HG02973 (cell line): ENCODE measurements around the gene SMYD4.
"Not testable (repeated sequence)": the region's sequence is repeated elsewhere in the genome, so short reads cannot be mapped to it uniquely, and the experiment has no call there.

Experiments
- ATAC-seq: cut with Tn5 transposase; IDR thresholded peaks from one replicate; pipeline ENCODE4 v1.9.1; 2021; ENCODE audit warnings: moderate library complexity; ENCODE audit not compliant: unreplicated experiment

SMYD4 gene

DNA sequence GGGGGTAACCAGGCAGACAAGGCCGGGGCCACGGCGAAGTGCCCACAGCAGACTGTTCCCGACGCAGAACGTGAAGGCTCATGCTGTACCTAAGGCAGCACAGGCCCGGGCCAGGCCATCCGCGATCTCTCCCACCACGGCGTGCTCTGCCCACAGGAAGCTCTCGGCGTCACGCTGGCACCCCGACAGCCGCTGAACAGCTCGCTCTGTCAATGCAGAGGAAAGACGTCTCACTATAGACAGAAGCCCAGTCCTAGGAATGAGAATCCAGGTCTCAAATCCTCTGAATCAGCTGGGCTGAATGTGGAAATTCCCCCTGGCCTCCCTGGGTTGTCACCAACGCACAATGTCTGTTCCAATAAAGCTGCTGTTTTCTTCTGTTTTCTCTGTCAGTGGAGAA lies 46.4 kb downstream of the SMYD4 start:
- ATAC-seq, result no peak

DNA sequence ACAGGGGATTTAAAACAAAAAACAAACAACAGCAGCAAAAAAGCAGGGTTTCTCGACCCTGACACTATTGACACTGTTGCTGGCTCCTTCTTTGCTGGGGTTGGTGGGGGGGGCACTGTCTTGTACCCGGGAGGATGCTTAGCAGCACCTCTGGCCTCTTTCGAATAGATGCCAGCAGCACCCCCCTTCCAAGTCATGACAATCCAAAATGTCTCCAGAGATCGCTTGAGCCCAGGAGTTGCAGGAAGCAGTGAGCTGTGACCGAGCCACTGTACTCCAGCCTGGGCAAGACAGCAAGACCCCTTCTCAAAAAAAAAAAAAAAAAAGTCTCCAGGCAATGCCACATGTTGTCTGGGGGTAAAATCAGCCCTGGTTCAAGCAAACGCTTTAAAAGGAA lies 47.5 kb downstream of the SMYD4 start:
- ATAC-seq, result no peak

DNA sequence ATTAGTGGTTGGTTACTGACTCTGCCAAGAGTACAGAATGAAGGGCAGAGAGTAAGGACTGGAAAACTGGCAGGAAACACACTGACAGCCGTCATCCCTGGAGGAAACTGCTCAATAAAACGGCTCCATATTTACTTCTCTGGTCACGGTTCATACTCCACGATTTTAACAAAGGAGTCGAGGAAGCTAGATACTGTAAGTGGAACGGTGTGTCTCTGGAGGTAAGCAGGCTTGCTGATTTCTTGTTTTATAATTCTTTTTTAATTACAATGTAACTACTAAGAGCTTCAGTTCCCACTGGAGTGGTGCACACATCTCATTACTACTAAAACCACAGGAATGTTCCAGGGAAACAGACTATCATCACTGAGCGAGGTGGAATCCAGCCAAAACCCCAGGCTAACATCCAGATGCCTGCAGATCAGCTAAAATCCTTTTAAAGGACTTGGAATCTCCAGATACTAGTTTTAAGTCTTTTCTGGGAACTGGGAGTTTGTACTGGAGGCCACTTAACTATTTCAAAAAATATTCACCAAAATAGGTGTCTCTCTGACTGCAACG lies 50.1 kb downstream of the SMYD4 start:
- ATAC-seq, result no peak

DNA sequence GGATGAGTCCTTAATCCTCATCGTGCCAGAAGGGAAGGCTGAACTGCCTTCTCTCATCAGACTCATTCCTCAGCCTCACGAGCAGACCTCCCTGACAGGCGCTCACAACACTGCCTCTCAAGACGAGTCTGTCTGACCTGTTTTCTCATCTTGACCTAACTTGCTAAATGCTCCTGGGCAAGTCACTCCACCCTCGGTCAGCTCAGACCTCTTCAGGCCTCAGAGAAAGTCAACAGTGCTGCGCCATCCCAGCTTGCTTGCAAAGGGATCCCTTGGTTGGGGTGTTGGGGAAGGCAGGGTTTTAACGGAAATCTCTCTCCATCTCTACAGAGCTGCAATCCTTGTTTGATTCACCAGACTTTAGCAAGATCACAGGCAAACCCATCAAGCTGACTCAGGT lies 52.8 kb downstream of the SMYD4 start:
- ATAC-seq, result no peak

DNA sequence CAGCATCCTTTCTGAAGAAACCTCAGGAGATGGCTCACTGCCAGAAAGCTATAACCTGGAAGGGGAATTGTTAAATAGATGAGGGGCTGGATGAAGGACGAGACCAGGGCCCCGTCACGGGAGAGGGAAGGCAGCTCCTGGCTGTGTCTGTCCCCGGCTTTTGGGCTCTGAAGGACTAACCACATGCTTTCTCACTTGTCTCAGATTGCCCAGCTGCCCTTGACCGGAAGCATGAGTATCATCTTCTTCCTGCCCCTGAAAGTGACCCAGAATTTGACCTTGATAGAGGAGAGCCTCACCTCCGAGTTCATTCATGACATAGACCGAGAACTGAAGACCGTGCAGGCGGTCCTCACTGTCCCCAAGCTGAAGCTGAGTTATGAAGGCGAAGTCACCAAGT lies 53.4 kb downstream of the SMYD4 start:
- ATAC-seq, result no peak

DNA sequence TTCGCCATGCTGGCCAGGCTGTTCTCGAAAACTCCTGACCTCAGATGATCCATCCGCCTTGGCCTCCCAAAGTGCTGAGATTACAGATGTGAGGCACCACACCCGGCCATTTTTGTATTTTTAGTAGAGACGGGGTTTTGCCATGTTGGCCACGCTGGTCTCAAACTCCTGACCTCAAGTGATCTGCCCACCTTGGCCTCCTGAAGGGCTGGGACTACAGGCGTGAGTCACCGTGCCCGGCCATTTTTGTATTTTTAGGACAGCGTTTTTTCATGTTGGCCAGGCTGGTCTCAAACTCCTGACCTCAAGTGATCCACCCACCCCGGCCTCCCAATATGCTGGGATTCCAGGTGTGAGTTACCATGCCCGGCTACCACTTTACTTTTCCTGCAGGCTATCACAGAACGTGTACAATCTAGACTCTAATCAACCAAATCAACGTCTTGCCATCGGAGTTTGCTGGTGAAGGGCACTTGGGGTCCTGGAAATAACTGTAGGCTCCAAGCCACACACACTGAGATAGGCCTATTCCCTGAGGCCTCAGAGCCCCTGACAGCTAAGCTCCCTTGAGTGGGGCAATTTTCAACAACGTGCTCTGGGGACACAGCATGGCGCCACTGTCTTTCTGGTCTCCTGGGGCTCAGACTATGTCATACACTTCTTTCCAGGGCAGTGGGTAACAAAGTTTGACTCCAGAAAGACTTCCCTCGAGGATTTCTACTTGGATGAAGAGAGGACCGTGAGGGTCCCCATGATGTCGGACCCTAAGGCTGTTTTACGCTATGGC lies 55.1 kb downstream of the SMYD4 start:
- ATAC-seq, result no peak

DNA sequence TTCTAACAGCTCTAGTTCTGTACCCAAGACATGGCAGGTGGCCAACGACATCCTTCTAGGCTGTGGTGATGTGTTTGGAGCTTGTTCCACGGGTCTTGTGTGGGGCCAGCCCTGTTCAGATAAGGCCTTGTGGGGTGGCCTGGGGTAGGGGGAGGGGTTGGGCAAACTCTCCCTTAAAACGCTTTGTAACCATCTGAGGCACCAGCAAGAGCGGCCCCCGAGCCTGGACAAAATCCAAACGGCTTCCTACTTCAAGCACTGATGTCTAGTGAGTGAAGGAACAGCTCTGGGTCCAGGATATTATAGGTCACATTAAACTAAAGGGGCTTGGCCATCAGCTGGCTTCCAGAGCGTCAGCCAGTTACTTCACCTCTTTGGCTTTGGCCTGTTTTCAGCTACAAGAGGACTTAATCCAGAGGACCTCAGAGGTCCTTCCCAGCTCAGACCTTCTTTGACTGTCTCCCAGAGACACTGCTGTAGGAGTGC lies 56.0 kb downstream of the SMYD4 start:
- ATAC-seq, result no peak

DNA sequence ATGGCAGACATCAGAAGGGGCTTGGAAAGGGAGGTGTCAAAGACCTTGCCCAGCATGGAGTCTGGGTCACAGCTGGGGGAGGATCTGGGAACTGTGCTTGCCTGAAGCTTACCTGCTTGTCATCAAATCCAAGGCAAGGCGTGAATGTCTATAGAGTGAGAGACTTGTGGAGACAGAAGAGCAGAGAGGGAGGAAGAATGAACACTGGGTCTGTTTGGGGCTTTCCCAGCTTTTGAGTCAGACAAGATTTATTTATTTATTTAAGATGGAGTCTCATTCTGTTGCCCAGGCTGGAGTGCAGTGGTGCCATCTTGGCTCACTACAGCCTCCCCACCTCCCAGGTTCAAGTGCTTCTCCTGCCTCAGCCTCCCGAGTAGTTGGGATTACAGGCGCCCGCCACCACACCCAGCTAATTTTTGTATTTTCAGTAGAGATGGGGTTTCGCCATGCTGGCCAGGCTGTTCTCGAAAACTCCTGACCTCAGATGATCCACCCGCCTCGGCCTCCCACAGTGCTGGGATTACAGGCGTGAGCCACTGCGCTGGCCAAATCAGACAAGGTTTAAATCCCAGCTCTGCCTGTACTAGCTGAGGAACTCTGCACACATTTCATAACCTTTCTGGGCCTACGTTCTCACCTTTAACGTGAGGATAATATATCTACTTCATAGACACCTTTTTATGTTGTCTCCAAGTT lies 56.6 kb downstream of the SMYD4 start:
- not testable (repeated sequence) for ATAC-seq

DNA sequence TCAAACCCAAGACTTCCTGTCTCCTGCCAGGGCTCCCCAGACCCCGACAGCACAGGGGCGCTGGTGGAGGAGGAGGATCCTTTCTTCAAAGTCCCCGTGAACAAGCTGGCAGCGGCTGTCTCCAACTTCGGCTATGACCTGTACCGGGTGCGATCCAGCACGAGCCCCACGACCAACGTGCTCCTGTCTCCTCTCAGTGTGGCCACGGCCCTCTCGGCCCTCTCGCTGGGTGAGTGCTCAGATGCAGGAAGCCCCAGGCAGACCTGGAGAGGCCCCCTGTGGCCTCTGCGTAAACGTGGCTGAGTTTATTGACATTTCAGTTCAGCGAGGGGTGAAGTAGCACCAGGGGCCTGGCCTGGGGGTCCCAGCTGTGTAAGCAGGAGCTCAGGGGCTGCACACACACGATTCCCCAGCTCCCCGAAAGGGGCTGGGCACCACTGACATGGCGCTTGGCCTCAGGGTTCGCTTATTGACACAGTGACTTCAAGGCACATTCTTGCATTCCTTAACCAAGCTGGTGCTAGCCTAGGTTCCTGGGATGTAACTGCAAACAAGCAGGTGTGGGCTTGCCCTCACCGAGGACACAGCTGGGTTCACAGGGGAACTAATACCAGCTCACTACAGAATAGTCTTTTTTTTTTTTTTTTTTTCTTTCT lies 59.8 kb downstream of the SMYD4 start:
- no peak for ATAC-seq

DNA sequence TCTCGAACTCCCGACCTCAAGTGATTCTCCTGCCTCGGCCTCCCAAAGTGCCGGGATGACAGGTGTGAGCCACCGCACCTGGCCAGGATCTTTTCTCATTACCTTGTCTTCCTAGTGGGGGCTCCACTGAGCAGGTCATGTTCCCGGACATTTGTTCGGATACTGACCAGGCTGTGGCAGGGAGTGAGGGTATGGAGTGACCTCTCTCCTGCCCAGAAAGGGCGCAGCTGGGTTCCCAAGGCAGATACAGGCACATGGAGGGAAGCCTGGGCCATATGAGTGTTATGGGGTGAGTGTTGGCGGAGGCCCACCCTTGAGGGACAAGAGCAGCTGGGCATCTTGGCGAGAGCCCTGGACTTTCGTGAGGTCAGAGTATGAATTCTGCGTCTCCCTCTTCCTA lies 62.3 kb downstream of the SMYD4 start:
- ATAC-seq, result no peak

DNA sequence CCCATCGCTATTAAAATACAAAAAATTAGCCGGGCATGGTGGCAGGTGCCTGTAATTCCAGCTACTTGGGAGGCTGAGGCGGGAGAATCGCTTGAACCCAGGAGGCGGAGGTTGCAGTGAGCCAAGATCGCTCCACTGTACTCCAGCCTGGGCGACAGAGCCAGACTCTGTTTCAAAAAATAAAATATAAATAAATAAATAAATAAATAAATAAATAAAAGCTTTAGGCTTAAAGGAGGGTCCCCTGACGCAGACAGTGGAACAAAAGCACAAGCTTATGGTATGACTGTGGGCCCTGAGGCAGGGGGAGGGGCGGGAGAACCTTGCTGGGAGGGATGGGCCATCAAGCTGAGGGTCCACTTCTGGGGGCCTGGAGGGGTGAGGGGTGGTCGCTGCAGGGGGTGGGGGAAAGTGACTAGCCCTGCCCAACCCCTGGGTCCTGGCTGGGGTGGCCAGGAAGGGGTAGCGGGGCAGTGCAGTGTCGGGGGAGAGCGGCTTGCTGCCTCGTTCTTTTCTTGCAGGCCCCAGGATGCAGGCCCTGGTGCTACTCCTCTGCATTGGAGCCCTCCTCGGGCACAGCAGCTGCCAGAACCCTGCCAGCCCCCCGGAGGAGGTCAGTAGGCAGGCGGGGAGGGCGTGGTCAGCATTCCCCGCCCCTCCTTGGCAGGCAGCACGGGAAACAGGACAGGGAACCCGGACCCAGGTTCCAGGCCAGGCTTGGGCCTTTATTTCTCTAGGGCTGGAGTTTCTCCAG lies 63.1 kb downstream of the SMYD4 start:
- ATAC-seq, result no peak

DNA sequence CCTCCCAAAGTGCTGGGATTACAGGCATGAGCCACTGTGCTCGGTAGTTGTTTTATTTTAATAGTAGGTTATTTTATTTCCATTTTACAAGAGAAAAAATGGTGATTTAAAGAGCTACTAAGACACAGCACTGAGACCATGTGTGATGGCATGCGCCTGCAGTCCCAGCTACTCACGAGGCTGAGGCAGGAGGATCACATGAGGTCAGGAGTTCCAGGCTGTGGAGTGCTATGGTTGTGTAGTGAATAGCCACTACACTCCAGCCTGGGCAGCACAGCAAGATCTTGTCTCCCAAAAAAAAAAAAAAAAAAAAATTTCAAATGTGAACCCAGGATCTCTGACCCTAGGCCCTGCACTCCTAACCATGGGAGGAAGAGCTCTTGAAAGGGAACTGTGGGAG lies 64.1 kb downstream of the SMYD4 start:
- no peak for ATAC-seq

DNA sequence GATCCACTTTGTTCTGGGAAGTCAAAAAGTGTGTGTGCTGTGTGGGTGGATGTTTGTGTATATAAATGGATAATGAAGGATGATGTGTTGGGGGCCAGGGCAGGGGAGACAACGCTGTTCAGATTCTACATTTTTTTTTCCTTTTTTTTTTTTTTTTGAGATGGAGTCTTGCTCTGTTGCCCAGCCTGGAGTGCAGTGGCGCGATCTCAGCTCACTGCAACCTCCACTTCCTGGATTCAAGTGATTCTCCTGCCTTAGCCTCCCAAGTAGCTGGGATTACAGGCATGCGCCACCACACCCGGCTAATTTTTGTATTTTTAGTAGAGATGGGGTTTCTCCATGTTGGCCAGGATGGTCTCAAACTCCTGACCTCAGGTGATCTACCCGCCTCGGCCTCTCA lies 65.0 kb downstream of the SMYD4 start:
- not testable (repeated sequence) for ATAC-seq

DNA sequence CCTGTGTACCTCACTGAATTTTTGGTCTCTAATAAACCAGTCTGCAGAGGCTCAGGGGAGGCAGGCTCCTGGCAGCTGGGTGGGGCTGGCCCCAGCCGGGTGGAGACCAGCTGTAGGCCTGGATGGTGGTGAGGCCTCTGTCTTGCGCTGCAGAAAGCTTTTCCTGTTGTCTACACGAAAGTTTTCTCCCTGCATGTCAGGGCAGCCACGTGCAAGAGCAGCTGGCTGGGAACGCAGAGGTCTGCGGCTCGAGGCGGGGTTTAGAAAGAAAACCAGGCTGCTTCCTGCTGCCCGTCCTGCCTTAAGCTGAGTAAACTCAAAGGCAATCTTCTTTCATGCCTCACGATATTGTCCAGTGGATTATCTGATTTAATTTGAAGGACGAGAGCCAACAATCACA lies 65.4 kb downstream of the SMYD4 start:
- no peak for ATAC-seq

DNA sequence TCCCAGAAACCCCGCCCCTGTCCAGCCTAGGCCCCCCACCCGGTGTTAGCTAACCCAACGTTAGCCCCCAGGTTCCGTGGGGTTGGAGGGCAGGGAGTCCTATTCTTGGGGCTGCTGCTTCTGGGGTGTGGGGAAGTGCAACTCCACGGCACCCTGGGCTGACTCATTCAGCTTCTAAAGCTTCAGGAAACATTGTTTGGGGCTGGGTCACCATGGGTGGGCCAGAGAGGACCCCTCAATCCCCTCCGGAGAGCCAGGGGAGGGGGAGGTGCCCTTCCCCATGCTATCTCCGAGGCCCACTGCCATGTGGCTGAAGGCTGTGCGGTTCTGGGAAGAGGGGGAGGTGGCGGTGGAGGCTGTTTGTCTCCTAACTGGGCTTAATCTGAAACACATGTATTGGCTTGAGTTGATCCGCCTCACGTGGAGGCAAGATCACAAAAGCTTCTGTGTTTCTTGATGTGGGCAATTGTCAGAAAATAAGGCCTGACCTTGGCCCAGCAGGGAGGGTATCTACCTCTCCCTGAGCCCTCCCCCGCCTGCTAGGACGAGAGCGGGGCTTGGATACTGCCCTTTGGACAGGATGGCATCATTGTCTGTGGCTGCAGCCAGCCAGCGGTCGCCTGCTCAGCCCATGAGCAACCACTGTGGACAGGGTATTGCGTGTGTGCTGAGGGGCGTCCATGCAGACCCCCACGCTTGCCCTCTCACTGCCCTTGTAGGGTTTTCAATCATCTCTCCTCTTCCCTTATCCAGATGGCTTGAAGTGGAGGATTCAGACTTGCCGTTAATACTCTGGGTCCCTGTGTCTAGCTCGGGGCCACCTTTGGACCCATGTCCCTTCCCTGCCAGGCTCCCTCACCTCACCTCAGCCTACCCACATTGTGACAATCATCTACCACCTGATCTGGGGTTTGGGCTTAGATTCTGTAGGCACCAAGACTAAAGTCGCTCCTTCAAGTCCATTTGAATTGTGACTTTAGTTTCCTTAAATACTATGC lies 66.5 kb downstream of the SMYD4 start:
- ATAC-seq, result no peak

DNA sequence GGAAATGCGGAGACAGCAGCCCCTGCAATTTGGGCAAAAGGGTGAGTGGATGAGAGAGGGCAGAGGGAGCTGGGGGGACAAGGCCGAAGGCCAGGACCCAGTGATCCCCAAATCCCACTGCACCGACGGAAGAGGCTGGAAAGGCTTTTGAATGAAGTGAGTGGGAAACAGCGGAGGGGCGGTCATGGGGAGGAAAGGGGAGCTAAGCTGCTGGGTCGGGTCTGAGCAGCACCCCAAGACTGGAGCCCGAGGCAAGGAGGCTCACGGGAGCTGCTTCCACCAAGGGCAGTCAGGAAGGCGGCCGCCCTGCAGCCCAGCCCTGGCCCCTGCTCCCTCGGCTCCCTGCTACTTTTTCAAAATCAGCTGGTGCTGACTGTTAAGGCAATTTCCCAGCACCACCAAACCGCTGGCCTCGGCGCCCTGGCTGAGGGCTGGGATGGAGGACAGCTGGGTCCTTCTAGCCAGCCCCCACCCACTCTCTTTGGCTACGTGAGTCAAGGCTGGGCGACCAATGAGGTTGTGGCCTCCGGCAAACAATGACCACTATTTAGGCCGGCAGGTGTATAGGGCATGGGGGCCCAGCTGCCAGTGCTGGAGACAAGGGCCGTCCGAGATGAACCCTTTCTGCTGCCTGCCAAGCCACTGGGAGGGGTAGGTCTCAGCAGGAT lies 67.3 kb downstream of the SMYD4 start:
- ATAC-seq, result no peak

DNA sequence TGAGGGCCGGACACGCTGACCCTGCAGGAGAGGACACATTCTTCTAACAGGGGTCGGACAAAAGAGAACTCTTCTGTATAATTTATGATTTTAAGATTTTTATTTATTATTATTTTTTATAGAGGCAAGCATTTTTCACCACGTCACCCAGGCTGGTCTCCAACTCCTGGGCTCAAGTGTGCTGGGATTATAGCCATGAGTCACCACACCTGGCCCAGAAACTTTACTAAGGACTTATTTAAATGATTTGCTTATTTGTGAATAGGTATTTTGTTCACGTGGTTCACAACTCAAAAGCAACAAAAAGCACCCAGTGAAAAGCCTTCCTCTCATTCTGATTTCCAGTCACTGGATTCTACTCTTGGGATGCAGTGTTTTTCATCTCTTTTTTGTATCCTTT lies 70.2 kb downstream of the SMYD4 start:
- no peak for ATAC-seq

DNA sequence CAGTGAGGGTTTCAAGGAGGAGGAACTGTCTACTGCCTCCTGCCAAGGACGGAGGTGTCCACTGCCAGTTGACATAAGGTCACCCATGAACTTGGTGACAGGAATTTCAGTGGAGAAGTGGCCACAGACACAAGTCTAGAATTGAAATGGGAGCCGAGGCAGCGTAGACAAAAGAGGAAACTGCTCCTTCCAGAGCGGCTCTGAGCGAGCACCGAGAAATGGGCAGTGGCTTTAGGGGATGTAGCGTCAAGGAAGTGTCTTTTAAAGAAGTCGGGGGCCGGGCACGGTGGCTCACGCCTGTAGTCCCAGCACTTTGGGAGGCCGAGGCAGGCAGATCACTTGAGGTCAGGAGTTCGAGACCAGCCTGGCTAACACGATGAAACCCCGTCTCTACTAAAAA lies 70.9 kb downstream of the SMYD4 start:
- ATAC-seq, result no peak

DNA sequence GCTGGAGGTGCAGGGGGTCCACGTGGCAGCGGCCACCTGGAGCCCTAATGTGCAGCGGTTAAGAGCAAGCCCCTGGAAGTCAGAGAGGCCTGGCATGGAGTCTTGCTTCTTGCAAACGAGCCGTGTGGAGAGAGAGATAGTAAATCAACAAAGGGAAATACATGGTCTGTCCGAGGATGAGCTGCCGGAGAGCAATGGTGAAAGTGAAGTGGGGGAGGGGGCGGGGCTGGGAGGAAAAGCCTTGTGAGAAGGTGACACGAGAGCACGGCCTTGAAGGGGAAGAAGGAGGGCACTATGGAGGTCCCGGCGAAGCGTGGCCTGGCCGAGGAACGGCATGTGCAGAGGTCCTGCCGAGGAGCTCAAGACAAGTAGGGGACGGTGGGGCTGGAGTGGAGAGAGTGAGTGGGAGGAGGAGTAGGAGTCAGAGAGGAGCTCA lies 73.9 kb downstream of the SMYD4 start:
- no peak for ATAC-seq
